HFFc6 (cell line): ENCODE data around the gene REX1BD. TPM values are rescaled to one million over a fixed set of nuclear protein-coding genes. Genes with fewer than 3 reads are reported as not detected.

Experiments
- DNase-seq: peaks from one replicate; pipeline ENCODE4 v3.0.0-alpha.2; 2018
- H3K27ac Mint-ChIP-seq: 2 replicates; pipeline ENCODE4 v1.8.0; 2020; ENCODE audit warnings: mild to moderate bottlenecking, mixed read lengths
- H3K27me3 Mint-ChIP-seq: 2 replicates; pipeline ENCODE4 v1.8.0; 2021; ENCODE audit warnings: mild to moderate bottlenecking, moderate library complexity, mixed read lengths; ENCODE audit not compliant: insufficient read depth
- H3K36me3 Mint-ChIP-seq: 2 replicates; pipeline ENCODE4 v1.8.0; 2021; ENCODE audit warnings: low read depth, mixed read lengths
- H3K4me1 Mint-ChIP-seq: 2 replicates; pipeline ENCODE4 v1.8.0; 2020; ENCODE audit warnings: low read depth, mixed read lengths
- H3K4me3 Mint-ChIP-seq: 2 replicates; pipeline ENCODE4 v1.8.0; 2020; ENCODE audit warnings: mild to moderate bottlenecking, moderate library complexity, mixed read lengths
- H3K9me3 Mint-ChIP-seq: 2 replicates; pipeline ENCODE4 v1.8.0; 2020; ENCODE audit warnings: mild to moderate bottlenecking, mixed read lengths
- total RNA-seq, 6 experiments: library from RNA; stranded (reverse); fragmentation: NEBNext Ultra II Directional; extraction: Animal tissue kit (Norgen Biotek cat#: 25700); gene quantifications; 2 replicates in 1 of 6; 3 replicates in 5 of 6; pipeline ENCODE4 v1.2.3, GENCODE V29; 2021
- TF ChIP-seq, protein P1 (sequence below): fragments of 200-600 bp; sonication (generic); IDR thresholded peaks from 2 replicates; pipeline ENCODE4 v1.5.0; 2021; ENCODE audit warnings: antibody characterized with exemption, mild to moderate bottlenecking

The REX1BD gene
- total RNA-seq, 6 experiments from 2014 or later, result 50.2 to 73.8 (median 60.8) TPM

- Mint-ChIP-seq H3K27me3 (no peaks in the 10 kb centered on the region; the same call in 1 of the 2 replicates), H3K4me3 (peak overlapping the region; percentile 91), H3K9me3 (no peaks in the 10 kb centered on the region), H3K27ac (peak overlapping the region; percentile 82), H3K4me1 (peaks cover 14% of the 10 kb centered on the region), H3K36me3 (peaks cover 10% of the 10 kb centered on the region)
- TF ChIP-seq, protein P1, sequence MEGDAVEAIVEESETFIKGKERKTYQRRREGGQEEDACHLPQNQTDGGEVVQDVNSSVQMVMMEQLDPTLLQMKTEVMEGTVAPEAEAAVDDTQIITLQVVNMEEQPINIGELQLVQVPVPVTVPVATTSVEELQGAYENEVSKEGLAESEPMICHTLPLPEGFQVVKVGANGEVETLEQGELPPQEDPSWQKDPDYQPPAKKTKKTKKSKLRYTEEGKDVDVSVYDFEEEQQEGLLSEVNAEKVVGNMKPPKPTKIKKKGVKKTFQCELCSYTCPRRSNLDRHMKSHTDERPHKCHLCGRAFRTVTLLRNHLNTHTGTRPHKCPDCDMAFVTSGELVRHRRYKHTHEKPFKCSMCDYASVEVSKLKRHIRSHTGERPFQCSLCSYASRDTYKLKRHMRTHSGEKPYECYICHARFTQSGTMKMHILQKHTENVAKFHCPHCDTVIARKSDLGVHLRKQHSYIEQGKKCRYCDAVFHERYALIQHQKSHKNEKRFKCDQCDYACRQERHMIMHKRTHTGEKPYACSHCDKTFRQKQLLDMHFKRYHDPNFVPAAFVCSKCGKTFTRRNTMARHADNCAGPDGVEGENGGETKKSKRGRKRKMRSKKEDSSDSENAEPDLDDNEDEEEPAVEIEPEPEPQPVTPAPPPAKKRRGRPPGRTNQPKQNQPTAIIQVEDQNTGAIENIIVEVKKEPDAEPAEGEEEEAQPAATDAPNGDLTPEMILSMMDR, result no peak
- DNase-seq, result no peak
Measured at GRCh38 chr19:18558604-18559003, 30.0 kb upstream of the REX1BD start.

- TF ChIP-seq, protein P1, result no peak
- Mint-ChIP-seq H3K27ac (no peak overlapping the region; the same call in 1 of the 2 replicates), H3K4me3 (no peak overlapping the region), H3K4me1 (peaks cover 14% of the 10 kb centered on the region), H3K27me3 (no peaks in the 10 kb centered on the region; the same call in 1 of the 2 replicates), H3K9me3 (no peaks in the 10 kb centered on the region), H3K36me3 (peaks cover 10% of the 10 kb centered on the region)
- no peak for DNase-seq
Measured at GRCh38 chr19:18559685-18560084, 28.9 kb upstream of the REX1BD start.

DNA sequence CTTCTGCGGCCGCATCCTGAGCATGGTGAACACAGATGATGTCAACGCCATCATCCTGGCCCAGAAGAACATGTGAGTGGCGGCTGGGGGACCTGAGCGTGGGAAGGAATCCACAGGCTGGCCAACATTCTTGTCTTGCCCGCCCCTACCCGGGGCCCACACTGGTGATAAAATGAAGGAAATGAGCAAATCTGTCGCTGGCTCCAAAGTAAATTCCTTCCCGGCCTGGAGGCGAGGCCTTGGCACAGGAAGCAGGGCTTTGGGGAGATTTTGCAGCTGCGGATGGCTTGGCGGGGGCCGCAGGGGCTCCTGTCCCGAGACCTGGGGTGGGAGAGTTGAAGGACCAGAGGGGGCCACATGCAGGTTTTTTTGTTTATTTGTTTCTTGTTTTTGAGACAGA, 26.5 kb upstream of the REX1BD start:
- TF ChIP-seq, protein P1, result no peak
- no peaks in the 10 kb centered on the region for H3K9me3 Mint-ChIP-seq
- no peak overlapping the region for H3K27ac Mint-ChIP-seq
- H3K4me3 Mint-ChIP-seq, result no peak overlapping the region
- no peaks in the 10 kb centered on the region; the same call in 1 of the 2 replicates for H3K27me3 Mint-ChIP-seq
- no peak for DNase-seq
- peaks cover 14% of the 10 kb centered on the region for H3K4me1 Mint-ChIP-seq
- peaks cover 10% of the 10 kb centered on the region for H3K36me3 Mint-ChIP-seq

DNA sequence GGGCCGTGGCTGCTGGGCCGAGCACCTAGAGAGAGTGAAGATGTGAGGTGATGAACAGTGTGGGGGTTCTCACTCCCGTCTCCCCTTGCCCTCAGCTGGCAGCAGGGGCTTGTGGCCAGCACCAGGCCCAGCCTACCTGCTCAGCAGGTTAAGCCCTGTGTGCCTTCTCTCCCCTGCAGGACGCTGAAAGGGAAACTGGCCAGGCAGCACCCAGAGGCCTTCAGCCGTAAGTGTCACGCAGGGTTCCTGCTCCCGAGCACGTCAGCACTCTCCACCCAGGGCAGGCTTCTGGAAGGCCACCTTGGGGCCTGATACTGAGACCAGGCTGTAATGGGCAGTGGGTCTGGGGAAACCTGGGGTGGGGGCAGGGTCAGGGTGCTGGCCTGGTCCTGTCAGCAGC, 21.6 kb upstream of the REX1BD start:
- peaks cover 1% of the 10 kb centered on the region; the same call in 1 of the 2 replicates for H3K27me3 Mint-ChIP-seq
- peaks cover 25% of the 10 kb centered on the region for H3K36me3 Mint-ChIP-seq
- H3K4me3 Mint-ChIP-seq, result no peak overlapping the region
- no peak overlapping the region for H3K27ac Mint-ChIP-seq
- TF ChIP-seq, protein P1, result no peak
- no peaks in the 10 kb centered on the region for H3K9me3 Mint-ChIP-seq
- no peak for DNase-seq
- H3K4me1 Mint-ChIP-seq, result peaks cover 5% of the 10 kb centered on the region

DNA sequence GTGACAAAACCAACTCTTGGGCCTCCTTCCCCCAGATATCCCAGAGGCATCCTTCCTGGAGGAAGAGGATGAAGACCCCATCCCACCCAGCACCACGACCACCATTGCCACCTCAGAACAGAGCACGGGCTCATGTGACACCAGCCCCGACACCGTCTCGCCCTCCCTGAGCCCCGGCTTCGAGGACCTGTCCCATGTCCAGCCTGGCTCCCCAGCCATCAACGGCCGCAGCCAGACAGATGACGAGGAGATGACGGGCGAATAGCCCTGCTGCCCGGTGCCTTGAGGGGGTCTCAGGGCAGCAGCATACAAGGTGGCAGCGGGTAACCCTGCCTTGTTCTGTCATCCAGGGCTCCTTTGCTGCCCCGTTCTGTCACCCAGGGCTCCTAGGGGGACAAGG, 20.2 kb upstream of the REX1BD start:
- no peak overlapping the region for H3K27ac Mint-ChIP-seq
- H3K36me3 Mint-ChIP-seq, result peaks cover 36% of the 10 kb centered on the region
- H3K4me1 Mint-ChIP-seq, result peaks cover 17% of the 10 kb centered on the region
- no peaks in the 10 kb centered on the region for H3K9me3 Mint-ChIP-seq
- no peak overlapping the region for H3K4me3 Mint-ChIP-seq
- TF ChIP-seq, protein P1, result no peak
- H3K27me3 Mint-ChIP-seq, result peaks cover 7% of the 10 kb centered on the region
- no peak for DNase-seq
